Hematopoietic multipotent progenitor cell treated with erythropoietin and hydrocortisone succinate and interleukin-3 and kit ligand, for 4 days (in vitro differentiated cells): ENCODE results near the gene UNK.

ENCODE experiments used
- DNase-seq: peaks from one replicate; pipeline ENCODE4 v3.0.0-alpha.2; 2015

Gene UNK

GRCh38 chr17:75823257-75824041, 38.8 kb downstream of the UNK start:
- DNase-seq: no peak

GRCh38 chr17:75824050-75824552, 39.5 kb downstream of the UNK start:
- DNase-seq: no peak

- no peak for DNase-seq
Observed at GRCh38 chr17:75824666-75825065, 40.1 kb downstream of the UNK start.

GRCh38 chr17:75825149-75825552, 40.5 kb downstream of the UNK start:
- no peak for DNase-seq

- no peak for DNase-seq
Observed at GRCh38 chr17:75825748-75826370, 41.3 kb downstream of the UNK start.

- DNase-seq: no peak
Observed at GRCh38 chr17:75826561-75827307, 42.1 kb downstream of the UNK start.

GRCh38 chr17:75827308-75828075, 42.9 kb downstream of the UNK start:
- peak; percentile 81 for DNase-seq

GRCh38 chr17:75828076-75828400, 43.4 kb downstream of the UNK start:
- DNase-seq: no peak

- no peak for DNase-seq
Observed at GRCh38 chr17:75828741-75829140, 44.1 kb downstream of the UNK start.

GRCh38 chr17:75829747-75830146, 45.1 kb downstream of the UNK start:
- DNase-seq: no peak

- peak; percentile 47 for DNase-seq
Observed at GRCh38 chr17:75830164-75831031, 45.8 kb downstream of the UNK start.

GRCh38 chr17:75831032-75831571, 46.5 kb downstream of the UNK start:
- no peak for DNase-seq

- peak; percentile 69 for DNase-seq
Observed at GRCh38 chr17:75832164-75832651, 47.6 kb downstream of the UNK start.

- peak; percentile 42 for DNase-seq
Observed at GRCh38 chr17:75832652-75833400, 48.2 kb downstream of the UNK start.

- DNase-seq: no peak
Observed at GRCh38 chr17:75834279-75834920, 49.8 kb downstream of the UNK start.

- no peak for DNase-seq
Observed at GRCh38 chr17:75834928-75835653, 50.5 kb downstream of the UNK start.

GRCh38 chr17:75835654-75835987, 51.0 kb downstream of the UNK start:
- DNase-seq: no peak

- no peak for DNase-seq
Observed at GRCh38 chr17:75836605-75837004, 52.0 kb downstream of the UNK start.

GRCh38 chr17:75837899-75838298, 53.3 kb downstream of the UNK start:
- DNase-seq: no peak

- no peak for DNase-seq
Observed at GRCh38 chr17:75838410-75838809, 53.8 kb downstream of the UNK start.
